GM18526 (cell line): Measurements from ENCODE around the gene RAPGEF4.

Experiments
- POLR2A ChIP-seq: IDR thresholded peaks from 3 replicates; pipeline ENCODE4 v1.6.1; 2011; ENCODE audit not compliant: insufficient read length; ENCODE audit errors: extremely low read depth

RAPGEF4 gene

GRCh38 chr2:172833898-172834297 lies 98.3 kb downstream of the RAPGEF4 start:
- no peak for TF ChIP-seq POLR2A

- TF ChIP-seq POLR2A, result no peak
Measured at GRCh38 chr2:172834881-172835280, 99.2 kb downstream of the RAPGEF4 start.

- no peak for TF ChIP-seq POLR2A
Measured at GRCh38 chr2:172836347-172836821, 100.7 kb downstream of the RAPGEF4 start.

- TF ChIP-seq POLR2A, result no peak
Measured at GRCh38 chr2:172836827-172837226, 101.2 kb downstream of the RAPGEF4 start.

- no peak for TF ChIP-seq POLR2A
Measured at GRCh38 chr2:172839446-172839845, 103.8 kb downstream of the RAPGEF4 start.

GRCh38 chr2:172842511-172843265 lies 107.0 kb downstream of the RAPGEF4 start:
- TF ChIP-seq POLR2A, result no peak

GRCh38 chr2:172843266-172843582 lies 107.6 kb downstream of the RAPGEF4 start:
- no peak for TF ChIP-seq POLR2A

GRCh38 chr2:172843902-172844715 lies 108.5 kb downstream of the RAPGEF4 start:
- TF ChIP-seq POLR2A, result no peak

- TF ChIP-seq POLR2A, result no peak
Measured at GRCh38 chr2:172845028-172845630, 109.5 kb downstream of the RAPGEF4 start.

- TF ChIP-seq POLR2A, result no peak
Measured at GRCh38 chr2:172846551-172846950, 110.9 kb downstream of the RAPGEF4 start.

- no peak for TF ChIP-seq POLR2A
Measured at GRCh38 chr2:172847188-172847587, 111.5 kb downstream of the RAPGEF4 start.

- no peak for TF ChIP-seq POLR2A
Measured at GRCh38 chr2:172848519-172848918, 112.9 kb downstream of the RAPGEF4 start.

- no peak for TF ChIP-seq POLR2A
Measured at GRCh38 chr2:172849519-172850217, 114.0 kb downstream of the RAPGEF4 start.

GRCh38 chr2:172855588-172855987 lies 119.9 kb downstream of the RAPGEF4 start:
- no peak for TF ChIP-seq POLR2A

GRCh38 chr2:172856606-172857005 lies 121.0 kb downstream of the RAPGEF4 start:
- TF ChIP-seq POLR2A, result no peak

GRCh38 chr2:172858473-172858745 lies 122.8 kb downstream of the RAPGEF4 start:
- TF ChIP-seq POLR2A, result no peak
